Mesenchymal stem cell (in vitro differentiated cells and primary cell): ENCODE results near the gene KCNC3.
A peak's percentile ranks its signal among the peaks of the same experiment; 100 is the strongest.
"Not testable (repeated sequence)": the region's sequence is repeated elsewhere in the genome, so short reads cannot be mapped to it uniquely, and the experiment has no call there.

Experiments
- DNase-seq: peaks from one replicate; pipeline ENCODE4 v3.0.0-alpha.2; 2013
- H2AFZ ChIP-seq: one replicate; pipeline ENCODE4 v1.6.1; 2013; ENCODE audit warnings: low read depth, mild to moderate bottlenecking, control low read depth, inconsistent platforms, low read length, moderate library complexity
- H2AK5ac ChIP-seq: 2 replicates; pipeline ENCODE4 v1.6.1; 2013; ENCODE audit warnings: low read length, moderate library complexity, mild to moderate bottlenecking, inconsistent platforms; ENCODE audit not compliant: severe bottlenecking
- H2BK120ac ChIP-seq: one replicate; pipeline ENCODE4 v1.6.1; 2013; ENCODE audit warnings: low read depth, mild to moderate bottlenecking, inconsistent platforms, low read length, moderate library complexity
- H2BK12ac ChIP-seq, 2 experiments: one replicate each; pipeline ENCODE4 v1.6.1; 2013; ENCODE audit warnings: inconsistent platforms in 2 of 2, low read length in 2 of 2, mild to moderate bottlenecking in 2 of 2, moderate library complexity in 2 of 2, control low read depth in 1 of 2
- H2BK15ac ChIP-seq: one replicate; pipeline ENCODE4 v1.6.1; 2013; ENCODE audit warnings: mild to moderate bottlenecking, low read depth, inconsistent platforms; ENCODE audit not compliant: poor library complexity, severe bottlenecking
- H2BK5ac ChIP-seq: 2 replicates; pipeline ENCODE4 v1.6.1; 2013; ENCODE audit warnings: low read depth, mild to moderate bottlenecking, low read length, control low read depth, inconsistent platforms; ENCODE audit not compliant: poor library complexity, severe bottlenecking
- H3K14ac ChIP-seq, 2 experiments: one replicate each; pipeline ENCODE4 v1.6.1; 2013; ENCODE audit warnings: inconsistent platforms in 2 of 2, low read length in 2 of 2, control low read depth in 1 of 2, mild to moderate bottlenecking in 1 of 2, moderate library complexity in 1 of 2
- H3K18ac ChIP-seq, 2 experiments: one replicate each; pipeline ENCODE4 v1.6.1; 2013; ENCODE audit warnings: inconsistent platforms in 2 of 2, low read length in 2 of 2, control low read depth in 1 of 2, low read depth in 1 of 2, mild to moderate bottlenecking in 1 of 2
- H3K23ac ChIP-seq, 2 experiments: one replicate each; pipeline ENCODE4 v1.6.1; 2013; ENCODE audit warnings: inconsistent platforms in 2 of 2, low read length in 2 of 2, mild to moderate bottlenecking in 2 of 2, moderate library complexity in 2 of 2, control low read depth in 1 of 2
- H3K27ac ChIP-seq: 2 replicates; pipeline ENCODE4 v1.5.1; 2013; ENCODE audit warnings: mild to moderate bottlenecking, moderate library complexity, low read length, control low read depth, inconsistent platforms; ENCODE audit not compliant: poor library complexity, severe bottlenecking
- H3K27me3 ChIP-seq, 2 experiments: 2 replicates each; pipeline versions ENCODE4 v1.6.1 to v1.7.0; 2013; ENCODE audit warnings: low read length in 2 of 2, mild to moderate bottlenecking in 2 of 2, moderate library complexity in 2 of 2, control low read depth in 1 of 2, inconsistent platforms in 1 of 2; ENCODE audit not compliant: control insufficient read depth in 1 of 2, insufficient read depth in 1 of 2
- H3K36me3 ChIP-seq, 2 experiments: 2 replicates each; pipeline versions ENCODE4 v1.6.1 to v1.7.0; 2013; ENCODE audit warnings: low read length in 2 of 2, control low read depth in 1 of 2, inconsistent platforms in 1 of 2, low read depth in 1 of 2, mild to moderate bottlenecking in 1 of 2; ENCODE audit not compliant: insufficient read depth in 2 of 2, control insufficient read depth in 1 of 2
- H3K4ac ChIP-seq, 2 experiments: one replicate each; pipeline ENCODE4 v1.6.1; 2013; ENCODE audit warnings: inconsistent platforms in 2 of 2, low read length in 2 of 2, mild to moderate bottlenecking in 2 of 2, moderate library complexity in 2 of 2, control low read depth in 1 of 2, low read depth in 1 of 2
- H3K4me1 ChIP-seq: 2 replicates; pipeline ENCODE4 v1.6.1; 2013; ENCODE audit warnings: low read depth, low read length, control low read depth; ENCODE audit not compliant: control insufficient read depth, insufficient read depth
- H3K4me2 ChIP-seq: 2 replicates; pipeline ENCODE4 v1.6.1; 2013; ENCODE audit warnings: low read length, mild to moderate bottlenecking, inconsistent platforms; ENCODE audit not compliant: poor library complexity, severe bottlenecking
- H3K4me3 ChIP-seq, 2 experiments: 2 replicates each; pipeline versions ENCODE4 v1.5.1 to v1.7.0; 2013; ENCODE audit warnings: low read length in 2 of 2, mild to moderate bottlenecking in 2 of 2, control low read depth in 1 of 2, low read depth in 1 of 2; ENCODE audit not compliant: insufficient read depth in 1 of 2
- H3K79me1 ChIP-seq: replicated peaks from 2 replicates; pipeline ENCODE4 v1.6.1; 2013; ENCODE audit warnings: mild to moderate bottlenecking, control low read depth, low read length, inconsistent platforms; ENCODE audit not compliant: poor library complexity, severe bottlenecking
- H3K9ac ChIP-seq: 2 replicates; pipeline ENCODE4 v1.7.0; 2013; ENCODE audit warnings: mild to moderate bottlenecking, low read length, moderate library complexity
- H3K9me3 ChIP-seq: 2 replicates; pipeline ENCODE4 v1.7.0; 2013; ENCODE audit warnings: mild to moderate bottlenecking, low read length; ENCODE audit not compliant: control insufficient read depth
- H4K8ac ChIP-seq: one replicate; pipeline ENCODE4 v1.6.1; 2013; ENCODE audit warnings: inconsistent platforms, mild to moderate bottlenecking, low read length, moderate library complexity
- H4K91ac ChIP-seq: one replicate; pipeline ENCODE4 v1.6.1; 2013; ENCODE audit warnings: mild to moderate bottlenecking, low read length, inconsistent platforms
- WGBS: methylation state at CpG from one replicate; pipeline ENCODE4 v1.1.7; 2013; ENCODE audit warnings: mixed read lengths; 5-methylcytosine and 5-hydroxymethylcytosine counted together

The KCNC3 gene

DNA sequence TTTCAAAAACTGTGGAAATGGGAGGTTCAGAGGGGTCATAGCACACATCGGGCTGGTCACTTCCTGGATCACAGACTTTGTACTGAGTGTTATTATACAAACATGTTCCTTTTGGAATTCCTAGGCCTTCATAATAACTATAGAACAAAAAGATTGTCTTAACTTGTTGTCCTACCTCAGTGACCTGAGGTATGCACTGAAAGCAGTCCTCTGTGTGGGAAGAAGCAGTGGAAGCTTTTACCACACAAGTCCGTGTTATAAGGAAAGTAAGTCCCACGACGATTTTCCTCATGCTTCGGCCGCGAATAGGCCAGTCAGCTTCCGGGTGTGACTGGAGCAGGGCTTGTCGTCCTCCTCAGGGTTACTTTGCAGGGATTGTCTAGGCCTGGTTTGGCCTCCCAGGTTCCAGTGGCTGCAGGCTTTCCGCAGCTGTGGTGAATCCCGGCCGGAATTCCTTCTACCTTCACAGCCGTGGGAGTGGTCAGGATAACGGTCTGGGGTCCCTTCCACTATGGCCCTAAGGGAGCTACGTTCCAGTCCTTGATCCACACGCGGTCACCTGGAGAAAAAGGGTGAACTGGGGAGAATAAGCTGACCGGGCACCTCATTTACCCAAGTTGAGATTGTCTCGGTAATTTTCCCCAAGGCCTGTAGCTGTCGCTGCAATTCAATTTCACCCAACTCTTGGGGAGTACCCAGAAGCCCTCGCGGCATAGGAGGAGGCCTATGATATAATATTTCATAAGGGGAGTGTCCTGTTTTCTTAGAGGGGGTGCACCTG, 20.3 kb upstream of the KCNC3 start:
- H3K9me3 ChIP-seq = peaks cover 11% of the 10 kb centered on the region
- 77% methylated on average over 20 of the region's 22 CpGs for WGBS
- H3K4me2 ChIP-seq = no peak overlapping the region
- H2BK12ac ChIP-seq = no peak overlapping the region
- no peaks in the 10 kb centered on the region for H3K36me3 ChIP-seq
- peaks cover 8 to 24% of the 10 kb centered on the region in 2 experiments for H3K27me3 ChIP-seq
- no peaks in the 10 kb centered on the region for H3K4me1 ChIP-seq
- no peak overlapping the region for H3K27ac ChIP-seq
- H2AFZ ChIP-seq = no peak overlapping the region
- no peak overlapping the region for H3K18ac ChIP-seq
- no peak overlapping the region for H3K23ac ChIP-seq
- no peak for DNase-seq
- no peak overlapping the region for H2BK15ac ChIP-seq
- no peak overlapping the region for H2BK120ac ChIP-seq
- no peak overlapping the region for H3K14ac ChIP-seq
- H4K8ac ChIP-seq = no peak overlapping the region
- no peak overlapping the region for H3K4me3 ChIP-seq
- H2BK5ac ChIP-seq = no peak overlapping the region
- no peak overlapping the region for H3K4ac ChIP-seq
- H2AK5ac ChIP-seq = no peak overlapping the region
- H4K91ac ChIP-seq = no peak overlapping the region
- H3K9ac ChIP-seq = no peak overlapping the region
- H3K79me1 ChIP-seq = no peaks in the 10 kb centered on the region

DNA sequence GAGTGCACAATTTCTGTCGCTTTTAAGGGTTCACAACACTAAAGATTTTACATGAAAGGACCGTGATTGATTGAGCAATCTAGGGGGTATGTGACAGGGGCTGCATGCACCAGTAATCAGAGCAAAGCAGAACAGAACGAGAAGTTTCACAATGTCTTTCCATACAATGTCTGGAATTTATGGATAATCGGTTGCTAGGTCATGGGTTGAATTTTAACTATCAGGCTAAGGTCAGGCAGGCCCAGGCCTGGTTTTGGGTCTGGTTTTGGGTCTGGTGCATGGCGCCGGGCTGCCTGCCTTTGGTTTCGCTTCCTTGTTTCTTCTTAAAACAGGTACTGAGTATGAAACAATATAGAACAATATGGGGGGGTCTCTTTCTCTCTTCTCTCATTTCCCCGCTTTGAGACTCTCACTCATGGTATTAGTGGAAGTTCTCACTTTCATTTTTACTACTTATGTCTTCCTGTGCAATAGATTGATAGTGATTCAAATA, 18.0 kb upstream of the KCNC3 start:
- not testable (repeated sequence) for H3K4me3 ChIP-seq, H3K14ac ChIP-seq, H2AK5ac ChIP-seq, H4K91ac ChIP-seq, H3K79me1 ChIP-seq, H2BK5ac ChIP-seq, DNase-seq, H3K4me1 ChIP-seq, H3K4me2 ChIP-seq, H3K18ac ChIP-seq, H3K9ac ChIP-seq, H2BK15ac ChIP-seq, H3K27ac ChIP-seq, H3K23ac ChIP-seq, H3K36me3 ChIP-seq, H4K8ac ChIP-seq, H2AFZ ChIP-seq, H3K4ac ChIP-seq, H2BK120ac ChIP-seq, H2BK12ac ChIP-seq
- Histone ChIP-seq H3K9me3 (peaks cover 17% of the 10 kb centered on the region), H3K27me3 (peaks cover 7 to 16% of the 10 kb centered on the region in 2 experiments)
- WGBS = 84% methylated on average over 7 of the region's 8 CpGs

- Histone ChIP-seq H4K91ac (no peak overlapping the region), H3K9ac (no peak overlapping the region), H3K4me1 (no peaks in the 10 kb centered on the region), H3K23ac (no peak overlapping the region), H3K4ac (no peak overlapping the region), H2AFZ (no peak overlapping the region), H2BK120ac (no peak overlapping the region), H3K79me1 (no peaks in the 10 kb centered on the region), H3K18ac (no peak overlapping the region), H4K8ac (no peak overlapping the region), H3K9me3 (peaks cover 17% of the 10 kb centered on the region), H3K36me3 (no peaks in the 10 kb centered on the region), H3K14ac (no peak overlapping the region), H3K27ac (no peak overlapping the region), H3K4me2 (no peak overlapping the region), H2BK12ac (no peak overlapping the region), H2BK5ac (no peak overlapping the region), H2BK15ac (no peak overlapping the region), H3K27me3 (peaks cover 0 to 5% of the 10 kb centered on the region in 2 experiments), H2AK5ac (no peak overlapping the region), H3K4me3 (peak overlapping the region in 1 of 2 experiments; percentile 24)
- no peak for DNase-seq
- 68% methylated on average over 3 of the region's 8 CpGs for WGBS
These were observed 15.6 kb upstream of the KCNC3 start for GRCh38 chr19:50344661-50345318.

- H3K4me3 ChIP-seq = no peak overlapping the region
- DNase-seq = no peak
- no peak overlapping the region for H3K18ac ChIP-seq
- no peak overlapping the region for H3K4me2 ChIP-seq
- H2BK15ac ChIP-seq = no peak overlapping the region
- no peak overlapping the region for H2AK5ac ChIP-seq
- no peaks in the 10 kb centered on the region for H3K79me1 ChIP-seq
- H2BK120ac ChIP-seq = no peak overlapping the region
- no peak overlapping the region for H2BK12ac ChIP-seq
- no peak overlapping the region for H2AFZ ChIP-seq
- WGBS = 82% methylated on average over 3 of the region's 3 CpGs
- H3K27ac ChIP-seq = no peak overlapping the region
- H4K91ac ChIP-seq = no peak overlapping the region
- no peak overlapping the region for H3K4ac ChIP-seq
- peaks cover 0 to 3% of the 10 kb centered on the region in 2 experiments for H3K27me3 ChIP-seq
- H4K8ac ChIP-seq = no peak overlapping the region
- no peak overlapping the region for H3K9ac ChIP-seq
- no peak overlapping the region for H2BK5ac ChIP-seq
- H3K14ac ChIP-seq = no peak overlapping the region
- no peak overlapping the region for H3K23ac ChIP-seq
- H3K9me3 ChIP-seq = peaks cover 19% of the 10 kb centered on the region
- no peaks in the 10 kb centered on the region for H3K36me3 ChIP-seq
- no peaks in the 10 kb centered on the region for H3K4me1 ChIP-seq
These were observed 12.0 kb upstream of the KCNC3 start for GRCh38 chr19:50341091-50341564.
